ENCODE results near the gene AKAP6. TPM values are rescaled to one million over a fixed set of nuclear protein-coding genes. Genes with fewer than 3 reads are reported as not detected.

The AKAP6 gene
- total and polyA plus RNA-seq, 2 experiments from 2014 or later: 0.38 to 0.42 TPM

GRCh38 chr14:32399920-32400319 is 70.8 kb downstream of the AKAP6 start:
- peaks cover 21% of the 10 kb centered on the region; the same call in 2 of the 3 replicates for H3K4me1 Mint-ChIP-seq
- Histone ChIP-seq H3K79me2 (replicated peaks; ENCODE audit: insufficient read depth) (no peaks in the 10 kb centered on the region), H3K27me3 (ENCODE audit: insufficient read depth) (no peaks in the 10 kb centered on the region), H3K4me3 (no peak overlapping the region), H3K27ac (ENCODE audit: low read depth) (no peak overlapping the region), H3K4me2 (no peak overlapping the region), H3K36me3 (ENCODE audit: insufficient read depth) (no peaks in the 10 kb centered on the region), H2AFZ (no peak overlapping the region), H3K4me1 (ENCODE audit: insufficient read depth) (peaks cover 5% of the 10 kb centered on the region; the same call in 1 of the 2 replicates), H3F3A (replicated peaks; ENCODE audit: low read depth) (no peaks in the 10 kb centered on the region), H4K20me1 (replicated peaks; ENCODE audit: insufficient read depth) (no peaks in the 10 kb centered on the region), H3K9me2 (ENCODE audit: insufficient read depth) (no peaks in the 10 kb centered on the region)
- H3K27ac Mint-ChIP-seq: no peak overlapping the region
- TF ChIP-seq ETS1 (IDR thresholded peaks at IDR 0.05): no peak
- TF ChIP-seq ZNF462 (CRISPR knock-in tag; IDR thresholded peaks at IDR 0.05): no peak
- H3K4me3 Mint-ChIP-seq: no peak overlapping the region
- DNase-seq (ENCODE audit: low spot score): peak; percentile 6
- ATAC-seq: no peak
- H3K27me3 Mint-ChIP-seq (ENCODE audit: insufficient read depth, low read depth, poor library complexity): no peaks in the 10 kb centered on the region
- H3K9me3 Mint-ChIP-seq: no peaks in the 10 kb centered on the region; the same call in 2 of the 3 replicates
- H3K36me3 Mint-ChIP-seq (ENCODE audit: low read depth): no peaks in the 10 kb centered on the region

- H3K4me2 ChIP-seq: no peak overlapping the region
- ATAC-seq: no peak
- TF ChIP-seq ETS1 (IDR thresholded peaks at IDR 0.05) (no peak), JUNB (IDR thresholded peaks at IDR 0.05; ENCODE audit: unreplicated experiment) (no peak), REST (IDR thresholded peaks at IDR 0.05; ENCODE audit: unreplicated experiment) (no peak), CREB1 (CRISPR knock-in tag; IDR thresholded peaks at IDR 0.05; ENCODE audit: low read depth) (no peak), EZH2phosphoT487 (IDR thresholded peaks at IDR 0.05; ENCODE audit: unreplicated experiment) (no peak), NANOG (IDR thresholded peaks at IDR 0.05; ENCODE audit: borderline replicate concordance) (no peak), EZH2 (IDR thresholded peaks at IDR 0.05; ENCODE audit: low read depth, unreplicated experiment) (no peak), POLR2AphosphoS5 (IDR thresholded peaks at IDR 0.05; ENCODE audit: low read depth) (no peak)
Observed at GRCh38 chr14:32400480-32400879, 71.4 kb downstream of the AKAP6 start.

More at GRCh38 chr14:32400480-32400879, 71.4 kb downstream of the AKAP6 start:
- Mint-ChIP-seq H3K27me3 (ENCODE audit: insufficient read depth, low read depth, poor library complexity) (no peaks in the 10 kb centered on the region), H3K4me1 (peaks cover 21% of the 10 kb centered on the region; the same call in 2 of the 3 replicates), H3K36me3 (ENCODE audit: low read depth) (no peaks in the 10 kb centered on the region), H3K4me3 (no peak overlapping the region), H3K27ac (no peak overlapping the region), H3K9me3 (no peaks in the 10 kb centered on the region; the same call in 2 of the 3 replicates)
- Histone ChIP-seq H3K79me2 (replicated peaks; ENCODE audit: insufficient read depth) (no peaks in the 10 kb centered on the region), H4K20me1 (replicated peaks; ENCODE audit: insufficient read depth) (no peaks in the 10 kb centered on the region), H2AFZ (no peak overlapping the region), H3K27ac (ENCODE audit: low read depth) (no peak overlapping the region), H3K9me2 (ENCODE audit: insufficient read depth) (no peaks in the 10 kb centered on the region), H3K27me3 (ENCODE audit: insufficient read depth) (no peaks in the 10 kb centered on the region), H3K4me3 (no peak overlapping the region), H3K36me3 (ENCODE audit: insufficient read depth) (no peaks in the 10 kb centered on the region), H3F3A (replicated peaks; ENCODE audit: low read depth) (no peaks in the 10 kb centered on the region), H3K4me1 (ENCODE audit: insufficient read depth) (peaks cover 5% of the 10 kb centered on the region; the same call in 1 of the 2 replicates)
- DNase-seq (ENCODE audit: low spot score): no peak

Measured in GM23338 (cell line).